K562 (cell line): ENCODE results near the gene FBXO48. TPM values are rescaled to one million over a fixed set of nuclear protein-coding genes. Genes with fewer than 3 reads are reported as not detected.

ENCODE experiments used
- ATAC-seq: fragments of 200-7000 bp; cut with Tn5 transposase; 3 replicates; pipeline ENCODE4 v1.9.1; 2020; ENCODE audit warnings: moderate library complexity
- BruUV-seq: library from RNA; stranded (reverse); fragments of 400-500 nt; replicated peaks from 2 replicates; lab custom pipeline; 2021; lab: Mats Ljungman, UMichigan
- CTCF ChIA-PET: fragments of 300-600 bp; formaldehyde crosslinking; extraction: SDS; loops from one replicate; lab custom pipeline; 2021; ENCODE audit warnings: low intra/inter-chr PET ratio; lab: Yijun Ruan, JAX
- POLR2A ChIA-PET: fragments of 300-600, 350-650 bp; sonication (Branson Sonifier 250); formaldehyde crosslinking; extraction: SDS; loops from one replicate; lab custom pipeline; 2021; ENCODE audit warnings: antibody characterized with exemption, inconsistent platforms; lab: Yijun Ruan, JAX
- DNase-seq, 4 experiments: peaks; one replicate each; pipeline versions ENCODE4 v3.0.0 to v3.0.0-alpha.2; 2011 to 2018; ENCODE audit warnings: low spot score in 3 of 4, mixed read lengths in 3 of 4; ENCODE audit errors: extremely low read depth in 1 of 4
- FAIRE-seq: peaks from 2 replicates; lab custom pipeline; 2011; peaks lifted over from hg19 to GRCh38; lab: Jason Lieb, UNC
- H2AFZ ChIP-seq: 2 replicates; pipeline ENCODE4 v1.6.0; 2011; ENCODE audit warnings: low read depth, low read length, control low read depth, inconsistent platforms
- H3K27ac ChIP-seq: fragments of 200-600 bp; 3 replicates; pipeline ENCODE4 v1.8.0; 2011; ENCODE audit warnings: low read depth, mild to moderate bottlenecking, control low read depth, inconsistent platforms, low read length, moderate library complexity, mixed read lengths; ENCODE audit errors: extremely low read depth
- H3K27me3 ChIP-seq, 2 experiments: fragments of 300-600 bp in 1 of 2; 2 replicates in 1 of 2; 3 replicates in 1 of 2; pipeline versions ENCODE4 v1.6.0 to v1.8.0; 2011; ENCODE audit warnings: inconsistent platforms in 2 of 2, low read length in 2 of 2, mild to moderate bottlenecking in 1 of 2, mixed read lengths in 1 of 2, moderate library complexity in 1 of 2; ENCODE audit not compliant: control insufficient read depth in 2 of 2, insufficient read depth in 2 of 2
- H3K36me3 ChIP-seq: fragments of 300-600 bp; 3 replicates; pipeline ENCODE4 v1.8.0; 2011; ENCODE audit warnings: mild to moderate bottlenecking, low read length, inconsistent platforms; ENCODE audit not compliant: control insufficient read depth, insufficient read depth
- H3K4me1 ChIP-seq, 2 experiments: fragments of 200-600 bp in 1 of 2; replicated peaks in 1 of 2; 2 replicates in 1 of 2; 3 replicates in 1 of 2; pipeline versions ENCODE4 v1.5.1 to v1.8.0; 2011; ENCODE audit warnings: inconsistent platforms in 2 of 2, low read length in 2 of 2, mild to moderate bottlenecking in 1 of 2, mixed read lengths in 1 of 2, moderate library complexity in 1 of 2; ENCODE audit not compliant: control insufficient read depth in 2 of 2, insufficient read depth in 2 of 2
- H3K4me2 ChIP-seq: 2 replicates; pipeline ENCODE4 v1.6.1; 2011; ENCODE audit warnings: low read length, control low read depth, inconsistent platforms, mixed read lengths; ENCODE audit not compliant: insufficient read depth
- H3K4me3 ChIP-seq: fragments of 200-600 bp; sonication (generic), shearing (Covaris generic); 2 replicates; pipeline ENCODE4 v1.5.1; 2016; ENCODE audit warnings: control low read depth, inconsistent platforms
- H3K79me2 ChIP-seq: fragments of 200-600 bp; 3 replicates; pipeline ENCODE4 v1.8.0; 2011; ENCODE audit warnings: low read length, inconsistent platforms; ENCODE audit not compliant: control insufficient read depth, insufficient read depth
- H3K9ac ChIP-seq, 2 experiments: 2 replicates each; pipeline versions ENCODE4 v1.6.0 to v1.6.1; 2011; ENCODE audit warnings: low read depth in 2 of 2, low read length in 2 of 2, control low read depth in 1 of 2, inconsistent platforms in 1 of 2, mild to moderate bottlenecking in 1 of 2, mixed read lengths in 1 of 2; ENCODE audit not compliant: insufficient read depth in 1 of 2
- H3K9me1 ChIP-seq: one replicate; pipeline ENCODE4 v1.6.0; 2011; ENCODE audit warnings: inconsistent platforms, mild to moderate bottlenecking, low read length, moderate library complexity; ENCODE audit not compliant: control insufficient read depth, insufficient read depth
- H3K9me3 ChIP-seq: replicated peaks from 2 replicates; pipeline ENCODE4 v1.5.1; 2011; ENCODE audit warnings: low read depth, low read length, inconsistent platforms; ENCODE audit not compliant: control insufficient read depth, insufficient read depth
- H4K20me1 ChIP-seq: replicated peaks from 2 replicates; pipeline ENCODE4 v1.6.1; 2011; ENCODE audit warnings: low read length, inconsistent platforms, mixed read lengths; ENCODE audit not compliant: control insufficient read depth, insufficient read depth
- ARID1B ChIP-seq: fragments of 450-650 bp; IDR thresholded peaks from 2 replicates; pipeline ENCODE4 v1.6.1; 2016; ENCODE audit warnings: antibody characterized with exemption, mild to moderate bottlenecking, inconsistent platforms
- BCOR ChIP-seq: fragments of 450-650 bp; IDR thresholded peaks from 2 replicates; pipeline ENCODE4 v1.6.1; 2016
- CBFA2T2 ChIP-seq: fragments of 450-650 bp; conservative IDR thresholded peaks from 2 replicates; pipeline ENCODE4 v1.6.1; 2017; ENCODE audit warnings: mild to moderate bottlenecking
- CC2D1A ChIP-seq: fragments of 450-650 bp; IDR thresholded peaks from 2 replicates; pipeline ENCODE4 v1.6.1; 2017; ENCODE audit warnings: mild to moderate bottlenecking
- MAFF ChIP-seq: IDR thresholded peaks from 2 replicates; pipeline ENCODE4 v1.6.1; 2012; ENCODE audit warnings: low read length, improper control_type of control experiment
- MCM7 ChIP-seq, 2 experiments: fragments of 450-650 bp; IDR thresholded peaks; 2 replicates each; pipeline ENCODE4 v1.6.1; 2016 to 2018
- MYC ChIP-seq, 2 experiments: fragments of 250-450 bp in 1 of 2; sonication (Bioruptor Pico) in 1 of 2; IDR thresholded peaks; 2 replicates each; pipeline versions ENCODE4 v1.5.1 to v1.6.1; 2012 to 2021; ENCODE audit warnings: low read depth in 2 of 2, borderline replicate concordance in 1 of 2, improper control_type of control experiment in 1 of 2, low read length in 1 of 2, mild to moderate bottlenecking in 1 of 2, moderate library complexity in 1 of 2
- POLR2A ChIP-seq: fragments of 450-650 bp; conservative IDR thresholded peaks from 2 replicates; pipeline ENCODE4 v1.6.1; 2016
- SIN3B ChIP-seq: fragments of 450-650 bp; IDR thresholded peaks from 2 replicates; pipeline ENCODE4 v1.6.1; 2017; ENCODE audit warnings: low read depth, mild to moderate bottlenecking, moderate library complexity
- SRSF7 ChIP-seq: fragments of 200-400 bp; formaldehyde crosslinking; optimal IDR thresholded peaks from 2 replicates; pipeline ENCODE3; 2017; ENCODE audit warnings: mild to moderate bottlenecking, low read depth, low read length
- TAL1 ChIP-seq: fragments of 450-650 bp; IDR thresholded peaks from 2 replicates; pipeline ENCODE4 v1.6.1; 2016; ENCODE audit warnings: mild to moderate bottlenecking
- TCF3 ChIP-seq: sonication (generic); formaldehyde crosslinking; IDR thresholded peaks from 2 replicates; pipeline ENCODE4 v1.4.0; 2020; ENCODE audit warnings: mild to moderate bottlenecking, missing genetic modification reagents
- TEAD4 ChIP-seq, 2 experiments: sonication (generic) in 1 of 2; formaldehyde crosslinking in 1 of 2; IDR thresholded peaks; 2 replicates each; pipeline versions ENCODE4 v1.6.1 to v1.8.0; 2012 to 2022; ENCODE audit warnings: borderline replicate concordance in 1 of 2, inconsistent platforms in 1 of 2, low read length in 1 of 2, mild to moderate bottlenecking in 1 of 2, missing genetic modification reagents in 1 of 2
- ZFP1 ChIP-seq: fragments of 450-650 bp; formaldehyde crosslinking; IDR thresholded peaks from 2 replicates; pipeline ENCODE4 v1.4.0; 2020; ENCODE audit warnings: mild to moderate bottlenecking, mixed read lengths
- ZNF77 ChIP-seq: fragments of 250-450 bp; sonication (Bioruptor Pico); IDR thresholded peaks from 2 replicates; pipeline ENCODE4 v1.5.0; 2020
- WGBS: fragments of 100-300 bp; shearing (Covaris generic); methylation state at CpG from one replicate; pipeline ENCODE4 v1.1.6; 2016; ENCODE audit warnings: low coverage, mixed read lengths; ENCODE audit not compliant: insufficient coverage; ENCODE audit errors: missing lambda C conversion rate; 5-methylcytosine and 5-hydroxymethylcytosine counted together
- in situ Hi-C: fragments of 300-500 bp; cut with MboI; formaldehyde crosslinking; loops from 4 replicates; pipeline ENCODE4 v1.15.0; 2018; ENCODE audit warnings: inconsistent platforms, mixed read lengths
- intact Hi-C: fragments of 100-400 bp; cut with micrococcal nuclease; formaldehyde crosslinking; loops from 2 replicates; pipeline ENCODE4 v1.14.2; 2022
- polyA plus RNA-seq, 8 experiments: library from polyadenylated mRNA; depleted of rRNA in 4 of 8; stranded (reverse) in 5 of 8; unstranded in 3 of 8; fragments of >200 nt; fragmentation: Nextera tagmentation in 2 of 8; fragmentation: Illumina TruSeq in 1 of 8; extraction: Ambion mirVana in 2 of 8; extraction: Trizol in 1 of 8; gene quantifications; 2 replicates each; pipeline versions ENCODE4 v1.2.1 to v1.2.3, GENCODE V29; 2011 to 2014; ENCODE audit warnings: inconsistent platforms in 1 of 8, missing spikeins in 1 of 8
- total RNA-seq, 7 experiments: library from RNA; depleted of rRNA in 6 of 7; stranded (reverse); fragments of >200 nt in 6 of 7; fragmentation: Illumina TruSeq in 2 of 7; extraction: Trizol in 2 of 7; gene quantifications; 2 replicates each; pipeline versions ENCODE4 v1.2.1 to v1.2.3, GENCODE V29; 2011 to 2021; ENCODE audit warnings: low replicate concordance in 1 of 7
- TF ChIP-seq, protein P1 (sequence below): sonication (generic); IDR thresholded peaks from 2 replicates; pipeline ENCODE4 v1.6.1; 2016

FBXO48 gene
- total and polyA plus RNA-seq, 9 of the 15 experiments (the other 6 are each of a cell fraction or from before 2014, with no cell fraction given), result 0.36 to 1.8 (median 0.73) TPM

DNA sequence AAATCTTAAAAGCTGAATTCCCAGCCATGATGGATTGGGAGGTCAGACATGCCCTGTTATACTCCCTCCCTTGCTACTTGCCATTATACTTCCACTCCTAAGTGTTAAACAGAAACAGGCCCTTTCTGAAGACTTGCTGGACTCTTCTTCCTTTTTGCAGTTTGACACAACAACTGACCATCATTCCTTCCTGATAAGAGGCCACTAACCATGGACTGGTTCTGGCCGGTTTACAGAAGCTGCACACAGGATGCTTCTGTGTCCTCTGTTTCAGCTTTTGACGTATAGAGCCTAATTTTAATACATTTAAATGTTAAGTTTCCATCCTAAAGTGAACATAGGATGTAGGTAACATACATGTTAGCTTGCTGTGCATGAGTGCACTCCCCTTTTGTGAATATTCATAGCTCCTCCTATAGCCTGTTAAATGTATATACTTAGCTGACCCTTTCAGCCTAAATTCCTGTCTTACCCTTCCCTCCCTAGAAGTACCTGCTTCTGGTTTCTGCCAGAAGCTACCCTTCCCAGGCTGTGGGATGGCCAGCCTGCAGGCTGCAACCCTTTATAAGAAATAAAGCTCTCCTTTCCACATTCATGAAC is 13.2 kb downstream of the FBXO48 start (continued):
- TF ChIP-seq MCM7 (IDR thresholded peaks at IDR 0.05) (no peak), SRSF7 (no peak), MYC (IDR thresholded peaks at IDR 0.05; ENCODE audit: low read depth, low read length) (no peak), MYC (CRISPR knock-in tag; IDR thresholded peaks at IDR 0.05; ENCODE audit: borderline replicate concordance, low read depth) (no peak), MAFF (no peak), CC2D1A (no peak), SIN3B (no peak), ZNF77 (CRISPR knock-in tag) (no peak), POLR2A (no peak)

GRCh38 chr2:68452158-68452900 is 14.8 kb downstream of the FBXO48 start:
- ATAC-seq, result peak; percentile 61
- peak in 1 of 4 experiments; percentile 48 for DNase-seq
- H3K27me3 ChIP-seq, result no peaks in the 10 kb centered on the region
- H3K9ac ChIP-seq, result no peak overlapping the region
- no peaks in the 10 kb centered on the region for H3K9me1 ChIP-seq
- H3K79me2 ChIP-seq, result no peaks in the 10 kb centered on the region
- peaks cover 0 to 2% of the 10 kb centered on the region in 2 experiments; a peak in 1 of 5 replicates for H3K4me1 ChIP-seq
- no peaks in the 10 kb centered on the region for H3K36me3 ChIP-seq
- 40% methylated on average over 5 of the region's 5 CpGs for WGBS
- in situ Hi-C loops (no loop called here), intact Hi-C loops (no loop called here)
- POLR2A ChIA-PET, result interaction anchor here (1.0 to 2.0 kb wide), 2 partner anchors 10 to 11 kb away, joined by 4 to 6 read pairs; no protein-coding TSS in a partner anchor
- FAIRE-seq, result peak; percentile 69
- no peak overlapping the region for H3K4me3 ChIP-seq
- no TSS peak for BruUV-seq
- no peak overlapping the region for H3K4me2 ChIP-seq
- H3K9me3 ChIP-seq, result peaks cover 4% of the 10 kb centered on the region
- no peak overlapping the region for H3K27ac ChIP-seq
- no peaks in the 10 kb centered on the region for H4K20me1 ChIP-seq
- CTCF ChIA-PET, result no interaction called here
- H2AFZ ChIP-seq, result peak overlapping the region; percentile 66
- TF ChIP-seq ARID1B (peak; percentile 37; the same call in 1 of the 2 replicates), TAL1 (0 out of 2 replicates have a peak, but pooled peaks have one; percentile 13), TEAD4 (IDR thresholded peaks at IDR 0.05; ENCODE audit: low read length) (peak; percentile 29; the same call in 1 of the 2 replicates), TEAD4 (CRISPR knock-in tag; IDR thresholded peaks at IDR 0.05; ENCODE audit: borderline replicate concordance) (no peak), BCOR (no peak), ZFP1 (no peak), CBFA2T2 (peak; percentile 33), TCF3 (CRISPR knock-in tag) (peak; percentile 9; the same call in 1 of the 2 replicates)
- TF ChIP-seq, protein P1, sequence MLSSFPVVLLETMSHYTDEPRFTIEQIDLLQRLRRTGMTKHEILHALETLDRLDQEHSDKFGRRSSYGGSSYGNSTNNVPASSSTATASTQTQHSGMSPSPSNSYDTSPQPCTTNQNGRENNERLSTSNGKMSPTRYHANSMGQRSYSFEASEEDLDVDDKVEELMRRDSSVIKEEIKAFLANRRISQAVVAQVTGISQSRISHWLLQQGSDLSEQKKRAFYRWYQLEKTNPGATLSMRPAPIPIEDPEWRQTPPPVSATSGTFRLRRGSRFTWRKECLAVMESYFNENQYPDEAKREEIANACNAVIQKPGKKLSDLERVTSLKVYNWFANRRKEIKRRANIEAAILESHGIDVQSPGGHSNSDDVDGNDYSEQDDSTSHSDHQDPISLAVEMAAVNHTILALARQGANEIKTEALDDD, result peak; percentile 27; the same call in 1 of the 2 replicates
